Activated CD8-positive, alpha-beta memory T cell treated with anti-CD3 and anti-CD28 coated beads for 24 hours (primary cell): ENCODE data around the gene SREBF1.

Experiments
- DNase-seq: peaks from one replicate; pipeline ENCODE4 v3.0.0-alpha.2; 2020

SREBF1 gene

GRCh38 chr17:17839791-17840707 lies 3.3 kb upstream of the SREBF1 start:
- peak; percentile 91 for DNase-seq

- no peak for DNase-seq
Measured at GRCh38 chr17:17837966-17838962, 1.5 kb upstream of the SREBF1 start.

GRCh38 chr17:17837380-17837821 lies 615 bp upstream of the SREBF1 start:
- no peak for DNase-seq

- peak; percentile 99 for DNase-seq
Measured at GRCh38 chr17:17836250-17836817, 452 bp downstream of the SREBF1 start.

- DNase-seq, result no peak
Measured at GRCh38 chr17:17835415-17836249, 1.2 kb downstream of the SREBF1 start.

DNA sequence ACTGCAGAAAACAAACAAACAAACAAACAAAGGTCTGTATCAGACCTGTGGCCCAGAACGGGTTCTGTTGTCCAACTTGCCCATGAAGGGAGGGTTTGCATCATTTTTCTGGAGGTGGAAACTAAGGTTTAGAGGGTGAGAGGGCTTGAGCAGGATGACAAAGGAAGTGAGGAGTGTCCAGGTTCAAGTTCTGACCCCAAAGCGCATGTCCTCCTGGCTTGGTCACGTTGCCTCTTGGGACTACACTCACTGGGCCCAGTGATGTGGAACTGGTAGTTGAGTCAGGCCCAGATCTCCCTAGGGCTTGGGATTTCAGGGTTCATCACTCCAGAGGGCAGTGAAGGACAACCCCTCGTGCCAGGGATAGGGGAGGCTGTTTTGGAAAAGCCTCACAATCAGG lies 1.8 kb downstream of the SREBF1 start:
- no peak for DNase-seq

DNA sequence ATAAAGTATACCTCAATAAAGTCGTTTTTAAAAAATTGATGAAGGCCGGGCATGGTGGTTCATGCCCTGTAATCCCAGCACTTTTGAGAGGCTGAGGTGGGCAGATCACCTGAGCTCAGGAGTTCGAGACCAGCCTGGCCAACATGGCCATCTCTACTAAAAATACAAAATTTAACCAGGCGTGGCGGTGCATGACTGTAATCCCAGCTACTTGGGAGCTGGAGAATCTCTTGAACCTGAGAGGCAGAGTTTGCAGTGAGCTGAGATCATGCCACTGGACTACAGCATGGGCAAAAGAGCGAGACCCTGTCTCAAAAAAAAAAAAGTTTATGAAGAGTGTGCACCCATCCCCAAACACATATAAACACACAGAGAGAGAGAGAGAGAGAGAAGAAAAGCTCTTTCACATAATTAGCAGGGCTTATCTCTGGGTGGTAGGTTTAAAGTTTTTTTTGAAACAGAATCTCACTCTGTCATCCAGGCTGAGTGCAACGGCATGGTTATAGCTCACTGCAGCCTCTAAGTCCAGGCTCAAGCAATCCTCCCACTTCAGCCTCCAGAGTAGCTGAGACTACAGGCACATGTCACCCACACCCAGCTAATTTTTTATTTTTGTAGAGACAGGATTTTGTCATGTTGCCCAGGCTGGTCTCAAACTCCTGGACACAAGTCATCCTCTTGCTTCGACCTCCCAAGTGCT lies 3.0 kb downstream of the SREBF1 start:
- DNase-seq, result no peak

DNA sequence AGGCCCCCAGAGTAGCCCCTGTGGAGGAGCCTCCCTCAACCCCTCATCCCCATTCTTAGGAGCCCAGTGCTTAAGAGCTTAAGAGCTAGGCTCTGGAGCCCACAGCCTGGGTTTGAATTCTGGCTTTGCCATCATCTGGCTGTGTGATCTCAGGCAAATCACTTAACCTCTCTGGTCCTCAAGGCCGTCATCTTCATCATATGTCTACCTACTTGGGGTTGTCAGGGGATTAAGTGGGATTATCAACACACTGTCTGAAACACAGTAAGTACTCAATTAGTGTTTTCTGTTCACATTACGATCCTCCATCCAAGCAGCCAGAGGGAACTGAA lies 4.8 kb downstream of the SREBF1 start:
- no peak for DNase-seq

DNA sequence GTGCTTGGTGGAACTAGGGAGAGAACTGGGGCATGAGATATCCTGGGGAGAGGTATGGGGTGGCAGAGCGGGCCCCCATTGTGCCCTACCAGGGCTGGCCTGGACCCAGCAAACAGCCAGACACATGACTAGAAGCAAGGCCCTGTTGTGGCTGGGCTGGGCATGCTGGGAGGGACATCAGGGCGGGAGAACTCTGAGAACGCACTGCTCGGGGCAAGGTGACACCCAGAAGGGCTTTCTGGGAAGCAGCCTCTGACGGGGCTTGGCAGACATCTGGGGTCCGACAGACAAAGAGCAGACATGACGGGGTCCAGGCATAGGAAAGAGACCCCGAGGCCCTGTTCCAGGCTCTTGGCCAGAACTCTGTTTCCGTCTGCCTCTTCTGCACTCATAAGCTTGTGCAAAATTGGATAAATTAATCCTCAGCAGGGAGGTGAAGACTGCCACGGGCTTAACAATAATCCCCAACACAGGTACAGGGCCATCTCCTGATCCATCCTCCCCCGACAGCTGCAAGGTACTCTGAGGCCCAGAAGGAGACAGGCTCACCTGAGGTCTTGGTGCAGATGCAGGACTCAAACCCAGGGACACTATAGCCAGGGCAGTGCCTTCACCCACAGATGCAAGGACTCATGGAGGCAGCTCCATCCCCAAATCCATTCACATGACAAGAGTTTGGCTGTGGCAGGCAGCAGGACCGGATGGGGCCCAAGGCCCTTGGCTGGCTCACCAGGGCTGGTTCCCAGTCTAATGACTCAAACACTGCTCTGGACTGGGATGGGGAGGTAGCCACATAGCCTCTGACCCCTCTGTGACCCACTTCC lies 5.4 kb downstream of the SREBF1 start:
- DNase-seq, result no peak

GRCh38 chr17:17830740-17831207 lies 6.0 kb downstream of the SREBF1 start:
- DNase-seq, result no peak

GRCh38 chr17:17830269-17830567 lies 6.6 kb downstream of the SREBF1 start:
- DNase-seq, result no peak

GRCh38 chr17:17827826-17828621 lies 8.8 kb downstream of the SREBF1 start:
- no peak for DNase-seq

DNA sequence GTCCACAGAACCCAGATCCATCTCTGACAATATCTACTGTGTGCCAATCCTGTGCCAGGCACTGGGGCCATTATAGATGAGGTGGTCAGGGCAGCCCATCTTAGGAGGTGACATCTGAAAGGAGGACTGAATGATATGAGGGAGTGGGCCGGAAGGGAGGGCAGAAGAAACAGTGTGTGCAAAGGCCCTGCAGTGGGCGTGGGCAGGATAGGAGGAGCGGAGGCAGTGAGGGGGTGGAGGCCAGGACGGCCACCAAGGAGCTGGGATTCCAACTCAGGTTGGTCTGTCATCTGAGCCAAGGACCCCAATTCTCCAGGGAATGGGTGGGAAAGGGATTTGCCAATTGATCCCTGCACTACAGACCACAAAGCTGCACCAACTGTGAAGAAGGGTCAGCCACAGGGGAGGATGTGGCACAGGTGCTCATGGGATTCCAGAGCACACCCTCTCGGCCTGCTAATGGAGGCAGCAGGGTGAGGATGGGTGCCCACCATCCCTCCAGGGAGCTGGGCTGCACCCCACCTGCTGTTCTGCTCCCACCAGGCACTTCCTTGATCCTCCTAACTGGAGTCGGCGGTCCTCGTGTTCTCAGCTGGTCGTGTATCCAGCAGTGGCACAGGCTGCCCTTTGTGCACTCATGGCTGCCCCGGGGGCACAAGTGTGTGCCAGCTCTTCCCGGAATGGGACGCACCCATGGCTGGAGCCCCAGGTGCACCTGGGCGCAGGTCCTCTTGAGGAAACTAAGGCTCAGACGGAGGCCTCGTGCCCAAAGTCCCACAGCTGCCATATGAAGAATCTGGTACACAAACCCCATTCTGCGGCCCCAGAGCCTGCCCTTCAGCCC lies 9.6 kb downstream of the SREBF1 start:
- DNase-seq, result no peak

GRCh38 chr17:17826342-17826713 lies 10.5 kb downstream of the SREBF1 start:
- no peak for DNase-seq

DNA sequence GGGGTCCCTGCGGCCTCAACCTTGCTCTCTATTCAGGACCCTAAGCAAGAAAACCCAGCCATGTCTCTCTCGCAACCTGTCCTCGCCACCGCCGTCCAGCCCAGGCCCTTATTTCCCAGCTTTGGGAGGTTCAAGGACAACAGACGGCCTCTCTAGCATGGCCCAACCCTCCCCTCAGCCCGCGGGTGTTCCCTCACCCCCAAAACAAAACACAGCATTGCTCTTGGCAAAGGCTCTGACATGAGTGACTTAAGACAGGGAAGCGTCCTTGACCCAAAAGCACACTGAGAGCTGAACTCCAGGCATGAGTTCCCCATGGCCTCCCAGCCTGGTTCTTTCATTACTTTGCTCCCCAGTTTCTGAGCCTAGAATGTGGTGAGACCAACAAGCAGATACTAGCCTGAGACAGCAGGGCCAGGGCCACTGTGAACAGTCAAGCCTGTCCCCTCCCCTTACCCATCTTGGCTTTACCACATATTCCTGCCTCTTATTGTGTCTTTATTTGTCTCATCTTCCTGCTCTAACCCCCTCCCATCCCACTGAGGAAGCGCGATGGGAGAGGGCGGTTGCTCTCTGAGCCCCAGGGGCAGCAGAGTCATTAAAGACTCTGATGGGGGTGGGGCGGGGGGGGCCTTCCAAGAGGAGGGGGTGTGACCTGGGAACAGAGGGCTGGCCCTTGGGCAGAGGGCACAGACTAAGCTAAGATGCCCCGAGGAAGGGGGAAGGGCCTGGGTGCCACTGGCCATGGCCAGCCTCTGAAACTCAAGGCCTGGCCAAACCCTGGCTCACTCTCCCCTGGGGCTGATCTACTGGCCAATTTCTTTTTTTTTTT lies 11.8 kb downstream of the SREBF1 start:
- no peak for DNase-seq

DNA sequence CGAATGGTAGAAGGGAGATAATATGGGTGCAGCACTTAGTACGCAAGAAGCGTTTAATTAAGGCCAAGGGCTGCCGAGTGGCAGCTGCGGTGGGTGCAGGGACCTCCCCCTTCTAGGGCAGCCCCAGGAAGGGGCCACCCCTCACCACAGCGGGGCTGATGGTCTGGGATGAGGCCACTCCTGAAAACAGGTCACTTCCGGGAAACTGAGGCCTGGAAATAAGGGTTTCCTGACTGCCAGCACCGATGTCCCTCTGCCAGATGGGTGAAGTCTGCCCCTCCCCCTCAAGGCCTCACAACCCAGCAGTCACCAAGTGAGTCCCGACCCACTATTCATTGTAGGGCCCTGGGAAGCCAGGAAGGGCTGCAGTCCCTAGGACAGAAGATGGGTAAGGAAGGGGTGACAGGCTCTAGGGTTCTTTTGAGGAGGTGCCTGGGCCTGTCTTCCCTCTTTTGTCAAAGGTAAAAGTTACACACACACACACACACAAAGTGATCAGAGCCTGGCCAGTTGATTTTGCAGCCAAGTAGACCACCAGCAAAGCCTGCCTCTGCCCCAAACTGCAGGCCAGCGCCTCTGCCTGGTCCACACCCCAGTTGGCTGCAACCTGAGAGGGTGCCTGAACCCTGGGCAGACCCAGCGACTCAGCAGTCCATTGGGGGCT lies 12.5 kb downstream of the SREBF1 start:
- DNase-seq, result no peak

DNA sequence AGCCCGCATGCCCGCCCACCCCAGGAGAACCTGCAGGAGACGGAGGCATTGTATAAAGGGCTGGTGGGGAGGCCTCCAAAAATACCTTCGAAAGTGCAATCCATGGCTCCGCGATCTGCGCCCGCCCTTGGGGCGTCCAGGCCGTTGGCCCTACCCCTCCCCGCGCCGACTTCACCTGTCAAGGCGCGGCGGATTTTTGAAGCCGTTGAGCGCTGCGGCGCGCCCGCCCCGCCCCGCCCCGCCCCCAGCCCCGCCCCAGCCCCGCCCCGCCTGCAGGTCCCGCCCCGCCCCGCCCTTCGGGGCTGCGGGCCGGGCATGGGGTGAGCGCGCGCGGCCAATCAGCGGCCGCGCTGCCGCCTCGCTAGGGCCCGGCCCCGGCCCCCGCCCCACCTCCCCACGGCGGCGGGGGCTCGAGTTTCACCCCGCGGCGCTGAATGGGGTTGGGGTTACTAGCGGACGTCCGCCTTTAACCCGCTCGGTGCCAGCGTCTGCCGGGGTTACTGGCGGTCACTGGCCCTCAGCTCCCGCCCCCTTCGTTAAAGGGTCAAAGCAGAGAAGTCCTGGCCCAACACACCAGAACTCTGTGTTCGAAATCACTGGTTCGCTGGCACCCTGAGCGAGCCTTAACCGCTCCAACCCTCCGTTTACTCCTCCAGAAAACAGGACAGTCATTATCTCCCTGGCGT lies 13.2 kb downstream of the SREBF1 start:
- peak; percentile 85 for DNase-seq
